Smooth muscle cell (in vitro differentiated cells): ENCODE measurements around the gene ZNF398. TPM values are rescaled to one million over a fixed set of nuclear protein-coding genes. Genes with fewer than 3 reads are reported as not detected.

ENCODE experiments used
- DNase-seq: peaks from one replicate; lab custom pipeline; 2025; ENCODE audit not compliant: unreplicated experiment; lab: John Stamatoyannopoulos, UW
- H2AFZ ChIP-seq: fragments of 200-600 bp; sonication (generic); 2 replicates; pipeline ENCODE4 v1.6.0; 2016; ENCODE audit warnings: antibody characterized with exemption, low read depth, mild to moderate bottlenecking
- H3F3A ChIP-seq: fragments of 200-600 bp; sonication (generic); 2 replicates; pipeline ENCODE4 v1.6.0; 2017; ENCODE audit warnings: antibody characterized with exemption, low read depth
- H3K27ac ChIP-seq: fragments of 200-600 bp; sonication (generic); 2 replicates; pipeline ENCODE4 v1.5.1; 2016; ENCODE audit warnings: low read depth, mild to moderate bottlenecking
- H3K27me3 ChIP-seq: fragments of 200-600 bp; sonication (generic); 2 replicates; pipeline ENCODE4 v1.6.1; 2016; ENCODE audit warnings: low read depth, mild to moderate bottlenecking
- H3K36me3 ChIP-seq: fragments of 200-600 bp; sonication (generic); 2 replicates; pipeline ENCODE4 v1.5.1; 2016; ENCODE audit warnings: low read depth
- H3K4me1 ChIP-seq: fragments of 200-600 bp; sonication (generic); 2 replicates; pipeline ENCODE4 v1.5.1; 2016; ENCODE audit warnings: low read depth
- H3K4me2 ChIP-seq: fragments of 200-600 bp; sonication (generic); 2 replicates; pipeline ENCODE4 v1.6.0; 2016; ENCODE audit warnings: mild to moderate bottlenecking
- H3K4me3 ChIP-seq: fragments of 200-600 bp; sonication (generic); 2 replicates; pipeline ENCODE4 v1.5.1; 2016; ENCODE audit warnings: mild to moderate bottlenecking
- H3K79me2 ChIP-seq: fragments of 200-600 bp; sonication (generic); 2 replicates; pipeline ENCODE4 v1.6.0; 2016; ENCODE audit warnings: low read depth, mild to moderate bottlenecking
- H3K9ac ChIP-seq: fragments of 200-600 bp; sonication (generic); 2 replicates; pipeline ENCODE4 v1.6.0; 2016; ENCODE audit warnings: low read depth
- H3K9me3 ChIP-seq: fragments of 200-600 bp; sonication (generic); replicated peaks from 2 replicates; pipeline ENCODE4 v1.5.1; 2016; ENCODE audit warnings: low read depth
- H4K20me1 ChIP-seq: fragments of 200-600 bp; sonication (generic); 2 replicates; pipeline ENCODE4 v1.6.0; 2016; ENCODE audit warnings: low read depth
- CTCF ChIP-seq: fragments of 200-600 bp; sonication (generic); IDR thresholded peaks from 2 replicates; pipeline ENCODE4 v1.5.1; 2017; ENCODE audit warnings: borderline replicate concordance, mild to moderate bottlenecking, antibody characterized with exemption; ENCODE audit not compliant: insufficient read depth, poor library complexity, severe bottlenecking
- WGBS: methylation state at CpG from one replicate; pipeline ENCODE4 v1.1.7; 2016; ENCODE audit warnings: low lambda C conversion rate; 5-methylcytosine and 5-hydroxymethylcytosine counted together
- polyA plus RNA-seq: library from polyadenylated mRNA; unstranded; fragments of >200 nt; fragmentation: Nextera tagmentation; extraction: Ambion mirVana; gene quantifications from 2 replicates; pipeline ENCODE4 v1.2.1, GENCODE V29; 2016
- small RNA-seq: library from RNA; depleted of rRNA; stranded (forward); fragments of <200 nt; gene quantifications from one replicate; pipeline ENCODE3, GENCODE V24; 2014
- total RNA-seq: library from RNA; depleted of rRNA; stranded (reverse); fragments of >200 nt; gene quantifications from 2 replicates; pipeline ENCODE4 v1.2.3, GENCODE V29; 2014

ZNF398 gene
- total and polyA plus RNA-seq, 2 experiments from 2014 or later = 9.0 to 15.1 TPM

GRCh38 chr7:149232362-149232761 lies 85.1 kb downstream of the ZNF398 start:
- Histone ChIP-seq H3K4me1 (no peaks in the 10 kb centered on the region), H3K9ac (no peak overlapping the region), H3K4me2 (no peak overlapping the region), H3K27me3 (no peaks in the 10 kb centered on the region), H3K36me3 (no peaks in the 10 kb centered on the region), H4K20me1 (no peaks in the 10 kb centered on the region), H3K79me2 (no peaks in the 10 kb centered on the region), H3K27ac (peak overlapping the region; percentile 82), H2AFZ (no peak overlapping the region), H3F3A (peaks cover 5% of the 10 kb centered on the region), H3K4me3 (no peak overlapping the region), H3K9me3 (no peaks in the 10 kb centered on the region)
- DNase-seq = no peak
- no peak for TF ChIP-seq CTCF
- WGBS = 81% methylated on average over 2 of the region's 2 CpGs

Small RNA genes lying within 50 kb of the gene (small RNA-seq; reads per million reads assigned to genes)
- gene AC004890.1 (not detected), gene RN7SL521P (0.18 reads per million)

Other genes starting within 250 kb of the ZNF398 start
- gene PDIA4, start 118.9 kb upstream of the ZNF398 start, total RNA-seq = 178 and 229 TPM in 2 replicates
- 211 and 316 TPM in 2 replicates for gene PDIA4, start 118.9 kb upstream of the ZNF398 start, polyA plus RNA-seq
- gene ZNF786, start 56.7 kb upstream of the ZNF398 start, total RNA-seq = 2.2 and 2.5 TPM in 2 replicates
- gene ZNF786, start 56.7 kb upstream of the ZNF398 start, polyA plus RNA-seq = 2.3 and 3.1 TPM in 2 replicates
- gene ZNF425, start 21.1 kb upstream of the ZNF398 start, total RNA-seq = 2.4 and 4.5 TPM in 2 replicates
- gene ZNF425, start 21.1 kb upstream of the ZNF398 start, polyA plus RNA-seq = 3.2 and 4.3 TPM in 2 replicates
- 8.9 and 11.0 TPM in 2 replicates for gene ZNF282, start 48.1 kb downstream of the ZNF398 start, total RNA-seq
- gene ZNF282, start 48.1 kb downstream of the ZNF398 start, polyA plus RNA-seq = 5.0 and 7.0 TPM in 2 replicates
- 3.8 and 7.7 TPM in 2 replicates for gene ZNF212, start 92.2 kb downstream of the ZNF398 start, total RNA-seq
- 4.6 and 11.8 TPM in 2 replicates for gene ZNF212, start 92.2 kb downstream of the ZNF398 start, polyA plus RNA-seq
- 7.2 and 9.8 TPM in 2 replicates for gene ZNF783, start 114.7 kb downstream of the ZNF398 start, total RNA-seq
- 8.1 and 9.5 TPM in 2 replicates for gene ZNF783, start 114.7 kb downstream of the ZNF398 start, polyA plus RNA-seq